Sigmoid colon (tissue), 4 donors: ENCODE measurements around the gene CLN3.

Source experiments
- EP300 ChIP-seq, 4 donors: sonication (generic); formaldehyde crosslinking; IDR thresholded peaks; one replicate each; pipeline ENCODE4 v1.6.1; 2017; ENCODE audit warnings: antibody characterized with exemption in 4 of 4
- POLR2A ChIP-seq, 2 donors: fragments of 450-650 bp; IDR thresholded peaks; one replicate each; pipeline ENCODE4 v1.6.1; 2016; ENCODE audit warnings: antibody characterized with exemption in 2 of 2, mild to moderate bottlenecking in 2 of 2, moderate library complexity in 2 of 2
- POLR2AphosphoS5 ChIP-seq, 4 donors: sonication (generic); formaldehyde crosslinking; IDR thresholded peaks; one replicate each; pipeline ENCODE4 v1.6.1; 2017; ENCODE audit warnings: antibody characterized with exemption in 4 of 4
- TF ChIP-seq, protein P1 (sequence below), 4 experiments: fragments of 450-650 bp in 3 of 4; fragments of 200-600 bp in 1 of 4; IDR thresholded peaks; one replicate each; pipeline ENCODE4 v1.5.1; 2016 to 2019; ENCODE audit warnings: antibody characterized with exemption in 4 of 4, mild to moderate bottlenecking in 3 of 4, moderate library complexity in 2 of 4

DNA sequence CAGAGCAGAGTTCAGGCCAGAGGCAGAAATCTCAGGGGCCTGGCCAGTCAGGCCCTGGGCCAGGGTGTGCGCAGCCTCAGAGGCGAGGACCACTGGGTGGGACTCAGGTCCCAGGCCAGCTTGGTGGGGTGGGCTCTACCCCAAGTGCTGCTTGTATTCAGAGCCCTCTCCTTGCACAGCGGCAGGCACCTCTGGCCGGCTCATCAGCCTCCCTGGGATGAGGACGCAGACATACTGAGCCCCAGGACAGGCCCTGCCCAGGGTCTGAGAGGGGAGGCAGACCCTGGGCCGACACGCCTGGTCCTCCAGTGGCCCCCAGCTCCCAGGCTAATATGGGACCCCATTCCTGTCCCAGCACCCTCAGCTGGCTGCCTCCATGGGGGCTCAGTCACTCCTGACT lies 22.4 kb upstream of the CLN3 start:
- TF ChIP-seq POLR2A (IDR thresholded peaks at IDR 0.05) (no peak), POLR2AphosphoS5 (IDR thresholded peaks at IDR 0.05) (no peak), EP300 (IDR thresholded peaks at IDR 0.05) (no peak)
- TF ChIP-seq, protein P1, sequence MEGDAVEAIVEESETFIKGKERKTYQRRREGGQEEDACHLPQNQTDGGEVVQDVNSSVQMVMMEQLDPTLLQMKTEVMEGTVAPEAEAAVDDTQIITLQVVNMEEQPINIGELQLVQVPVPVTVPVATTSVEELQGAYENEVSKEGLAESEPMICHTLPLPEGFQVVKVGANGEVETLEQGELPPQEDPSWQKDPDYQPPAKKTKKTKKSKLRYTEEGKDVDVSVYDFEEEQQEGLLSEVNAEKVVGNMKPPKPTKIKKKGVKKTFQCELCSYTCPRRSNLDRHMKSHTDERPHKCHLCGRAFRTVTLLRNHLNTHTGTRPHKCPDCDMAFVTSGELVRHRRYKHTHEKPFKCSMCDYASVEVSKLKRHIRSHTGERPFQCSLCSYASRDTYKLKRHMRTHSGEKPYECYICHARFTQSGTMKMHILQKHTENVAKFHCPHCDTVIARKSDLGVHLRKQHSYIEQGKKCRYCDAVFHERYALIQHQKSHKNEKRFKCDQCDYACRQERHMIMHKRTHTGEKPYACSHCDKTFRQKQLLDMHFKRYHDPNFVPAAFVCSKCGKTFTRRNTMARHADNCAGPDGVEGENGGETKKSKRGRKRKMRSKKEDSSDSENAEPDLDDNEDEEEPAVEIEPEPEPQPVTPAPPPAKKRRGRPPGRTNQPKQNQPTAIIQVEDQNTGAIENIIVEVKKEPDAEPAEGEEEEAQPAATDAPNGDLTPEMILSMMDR (IDR thresholded peaks at IDR 0.05): no peak
